ENCODE measurements around the gene SVOP.
"Not testable (repeated sequence)": the region's sequence is repeated elsewhere in the genome, so short reads cannot be mapped to it uniquely, and the experiment has no call there.

SVOP gene

DNA sequence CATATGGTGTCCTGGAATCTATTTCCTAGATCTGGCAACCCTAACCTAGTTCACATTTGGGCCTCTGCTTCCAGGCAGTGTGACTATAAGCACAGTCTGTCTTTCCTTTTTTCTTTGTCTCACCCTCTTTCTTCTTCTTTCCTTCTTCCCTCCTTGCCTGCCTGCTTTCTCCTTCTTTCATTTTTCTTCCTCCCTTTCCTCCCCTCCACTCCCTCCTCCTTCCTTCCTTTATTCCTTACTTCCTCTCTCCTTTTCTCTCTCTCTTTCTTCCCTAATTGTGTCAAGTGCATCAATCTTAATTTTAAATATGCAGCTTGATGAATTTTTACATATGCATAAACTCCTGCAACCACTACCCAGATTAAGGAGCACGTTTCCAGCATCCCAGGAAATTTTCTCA lies 145.6 kb downstream of the SVOP start:
- TF ChIP-seq, protein P1, sequence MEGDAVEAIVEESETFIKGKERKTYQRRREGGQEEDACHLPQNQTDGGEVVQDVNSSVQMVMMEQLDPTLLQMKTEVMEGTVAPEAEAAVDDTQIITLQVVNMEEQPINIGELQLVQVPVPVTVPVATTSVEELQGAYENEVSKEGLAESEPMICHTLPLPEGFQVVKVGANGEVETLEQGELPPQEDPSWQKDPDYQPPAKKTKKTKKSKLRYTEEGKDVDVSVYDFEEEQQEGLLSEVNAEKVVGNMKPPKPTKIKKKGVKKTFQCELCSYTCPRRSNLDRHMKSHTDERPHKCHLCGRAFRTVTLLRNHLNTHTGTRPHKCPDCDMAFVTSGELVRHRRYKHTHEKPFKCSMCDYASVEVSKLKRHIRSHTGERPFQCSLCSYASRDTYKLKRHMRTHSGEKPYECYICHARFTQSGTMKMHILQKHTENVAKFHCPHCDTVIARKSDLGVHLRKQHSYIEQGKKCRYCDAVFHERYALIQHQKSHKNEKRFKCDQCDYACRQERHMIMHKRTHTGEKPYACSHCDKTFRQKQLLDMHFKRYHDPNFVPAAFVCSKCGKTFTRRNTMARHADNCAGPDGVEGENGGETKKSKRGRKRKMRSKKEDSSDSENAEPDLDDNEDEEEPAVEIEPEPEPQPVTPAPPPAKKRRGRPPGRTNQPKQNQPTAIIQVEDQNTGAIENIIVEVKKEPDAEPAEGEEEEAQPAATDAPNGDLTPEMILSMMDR (IDR thresholded peaks at IDR 0.05; ENCODE audit: low read depth, low read length): no peak
- TF ChIP-seq EZH2phosphoT487 (IDR thresholded peaks at IDR 0.05; ENCODE audit: low read depth): no peak
- Histone ChIP-seq H3K4me3 (ENCODE audit: low read length) (no peak overlapping the region), H3K36me3 (replicated peaks; ENCODE audit: low read depth, low read length) (no peaks in the 10 kb centered on the region), H3K4me2 (ENCODE audit: low read length) (no peak overlapping the region), H2AFZ (ENCODE audit: low read depth, low read length) (no peak overlapping the region), H4K20me1 (ENCODE audit: insufficient read depth, low read length) (no peaks in the 10 kb centered on the region), H3K27ac (ENCODE audit: low read length) (no peak overlapping the region), H3K27me3 (ENCODE audit: low read depth, low read length) (peaks cover 14% of the 10 kb centered on the region), H3K9ac (ENCODE audit: low read length) (no peak overlapping the region), H3K79me2 (ENCODE audit: low read length) (no peaks in the 10 kb centered on the region), H3K9me3 (ENCODE audit: insufficient read depth, low read length) (no peaks in the 10 kb centered on the region), H3K4me1 (ENCODE audit: low read length) (no peaks in the 10 kb centered on the region)

DNA sequence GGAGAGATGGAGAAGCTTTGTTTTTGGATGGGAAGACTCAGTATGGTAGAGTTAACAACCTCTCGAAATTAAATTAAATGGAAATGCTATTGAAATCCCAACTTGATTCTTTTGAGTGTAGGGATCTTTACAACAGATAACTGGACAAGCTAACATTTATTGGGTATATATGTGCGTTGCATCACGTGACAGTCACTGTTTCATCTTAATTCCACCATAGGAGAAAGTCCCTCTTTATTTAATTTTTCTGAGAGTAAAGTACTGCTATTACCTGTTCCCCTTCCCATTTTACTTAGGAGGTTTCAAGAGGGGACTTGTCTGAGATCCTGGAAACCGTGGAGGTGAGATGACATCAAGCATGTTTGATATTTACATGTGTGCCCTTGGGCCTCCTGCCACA lies 152.1 kb downstream of the SVOP start:
- Histone ChIP-seq H2AFZ (ENCODE audit: low read depth, low read length) (no peak overlapping the region), H3K9ac (ENCODE audit: low read length) (no peak overlapping the region), H4K20me1 (ENCODE audit: insufficient read depth, low read length) (no peaks in the 10 kb centered on the region), H3K36me3 (replicated peaks; ENCODE audit: low read depth, low read length) (no peaks in the 10 kb centered on the region), H3K27me3 (ENCODE audit: low read depth, low read length) (no peaks in the 10 kb centered on the region), H3K4me1 (ENCODE audit: low read length) (no peaks in the 10 kb centered on the region), H3K79me2 (ENCODE audit: low read length) (no peaks in the 10 kb centered on the region), H3K4me2 (ENCODE audit: low read length) (no peak overlapping the region), H3K9me3 (ENCODE audit: insufficient read depth, low read length) (no peaks in the 10 kb centered on the region), H3K27ac (ENCODE audit: low read length) (no peak overlapping the region), H3K4me3 (ENCODE audit: low read length) (no peak overlapping the region)
- TF ChIP-seq, protein P1 (IDR thresholded peaks at IDR 0.05; ENCODE audit: low read depth, low read length): no peak
- TF ChIP-seq EZH2phosphoT487 (IDR thresholded peaks at IDR 0.05; ENCODE audit: low read depth): no peak

DNA sequence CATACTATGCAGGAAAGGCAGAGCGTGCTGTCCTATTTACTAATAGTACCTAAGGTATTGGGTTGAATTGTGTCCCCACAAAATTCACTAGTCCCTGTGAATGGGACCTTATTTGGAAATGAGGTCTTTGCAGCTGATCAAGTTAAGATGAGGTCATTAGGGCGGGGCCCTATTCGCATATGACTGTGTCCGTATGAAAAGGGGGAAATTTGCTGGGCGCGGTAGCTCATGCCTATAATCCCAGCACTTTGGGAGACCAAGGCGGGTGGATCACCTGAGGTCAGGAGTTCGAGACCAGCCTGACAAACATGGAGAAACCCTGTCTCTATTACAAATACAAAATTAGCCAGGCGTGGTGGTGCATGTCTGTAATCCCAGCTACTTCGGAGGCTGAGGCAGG lies 154.8 kb downstream of the SVOP start:
- peaks cover 17% of the 10 kb centered on the region for H3K4me1 ChIP-seq (ENCODE audit: low read length)
- H3K9me3 ChIP-seq (ENCODE audit: insufficient read depth, low read length); H3K27ac ChIP-seq (ENCODE audit: low read length); H3K9ac ChIP-seq (ENCODE audit: low read length); H3K27me3 ChIP-seq (ENCODE audit: low read depth, low read length); H3K36me3 ChIP-seq (replicated peaks; ENCODE audit: low read depth, low read length); H3K4me2 ChIP-seq (ENCODE audit: low read length); H2AFZ ChIP-seq (ENCODE audit: low read depth, low read length); H3K79me2 ChIP-seq (ENCODE audit: low read length); H3K4me3 ChIP-seq (ENCODE audit: low read length); H4K20me1 ChIP-seq (ENCODE audit: insufficient read depth, low read length): not testable (repeated sequence)

DNA sequence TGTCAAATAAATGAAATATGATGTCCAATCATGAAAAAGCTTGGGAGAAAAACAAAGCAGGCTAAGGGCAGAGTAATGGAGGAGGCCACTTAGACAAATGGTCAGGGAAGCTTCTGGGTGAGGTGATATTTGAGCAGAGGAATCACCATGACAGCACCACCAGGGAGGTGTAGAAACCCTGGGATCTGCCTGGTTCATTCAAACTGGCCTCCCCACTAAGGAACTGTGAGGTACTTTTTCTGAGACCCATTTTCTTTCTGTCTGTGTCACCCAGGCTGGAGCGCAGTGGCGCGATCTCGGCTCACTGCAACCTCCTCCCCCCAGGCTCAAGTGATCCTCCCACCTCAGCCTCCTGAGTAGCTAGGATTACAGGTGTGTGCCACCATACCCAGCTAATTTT lies 155.7 kb downstream of the SVOP start:
- H3K9ac ChIP-seq (ENCODE audit: low read length): no peak overlapping the region
- H3K4me2 ChIP-seq (ENCODE audit: low read length): no peak overlapping the region
- H4K20me1 ChIP-seq (ENCODE audit: insufficient read depth, low read length): no peaks in the 10 kb centered on the region
- no peaks in the 10 kb centered on the region for H3K27me3 ChIP-seq (ENCODE audit: low read depth, low read length)
- H3K36me3 ChIP-seq (replicated peaks; ENCODE audit: low read depth, low read length): no peaks in the 10 kb centered on the region
- H3K27ac ChIP-seq (ENCODE audit: low read length): no peak overlapping the region
- no peak for TF ChIP-seq EZH2phosphoT487 (IDR thresholded peaks at IDR 0.05; ENCODE audit: low read depth)
- TF ChIP-seq, protein P1 (IDR thresholded peaks at IDR 0.05; ENCODE audit: low read depth, low read length): no peak
- H3K79me2 ChIP-seq (ENCODE audit: low read length): no peaks in the 10 kb centered on the region
- H3K9me3 ChIP-seq (ENCODE audit: insufficient read depth, low read length): no peaks in the 10 kb centered on the region
- H3K4me3 ChIP-seq (ENCODE audit: low read length): no peak overlapping the region
- no peak overlapping the region for H2AFZ ChIP-seq (ENCODE audit: low read depth, low read length)
- peaks cover 26% of the 10 kb centered on the region for H3K4me1 ChIP-seq (ENCODE audit: low read length)

DNA sequence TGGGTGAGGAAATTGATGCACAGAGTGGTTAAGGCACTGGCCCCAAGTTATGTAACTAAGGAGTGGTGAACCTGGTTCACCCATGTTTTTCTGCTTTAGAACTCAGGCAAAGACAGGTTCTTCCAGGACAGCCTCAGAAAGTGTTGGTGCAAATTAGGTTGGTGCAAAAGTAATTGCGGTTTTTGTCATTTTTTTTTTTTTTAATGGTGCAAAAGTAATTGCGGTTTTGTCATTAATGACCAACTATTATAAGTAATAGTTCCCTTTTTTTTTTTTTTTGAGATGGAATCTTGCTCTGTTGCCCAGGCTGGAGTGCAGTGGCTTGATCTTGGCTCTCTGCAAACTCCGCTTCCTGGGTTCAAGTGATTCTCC lies 158.3 kb downstream of the SVOP start:
- peak overlapping the region; percentile 10 for H3K4me2 ChIP-seq (ENCODE audit: low read length)
- TF ChIP-seq EZH2phosphoT487 (IDR thresholded peaks at IDR 0.05; ENCODE audit: low read depth): no peak
- TF ChIP-seq, protein P1 (IDR thresholded peaks at IDR 0.05; ENCODE audit: low read depth, low read length): no peak
- no peaks in the 10 kb centered on the region for H3K36me3 ChIP-seq (replicated peaks; ENCODE audit: low read depth, low read length)
- peaks cover 44% of the 10 kb centered on the region for H3K4me1 ChIP-seq (ENCODE audit: low read length)
- no peaks in the 10 kb centered on the region for H3K9me3 ChIP-seq (ENCODE audit: insufficient read depth, low read length)
- H3K79me2 ChIP-seq (ENCODE audit: low read length): no peaks in the 10 kb centered on the region
- H2AFZ ChIP-seq (ENCODE audit: low read depth, low read length): no peak overlapping the region
- H4K20me1 ChIP-seq (ENCODE audit: insufficient read depth, low read length): no peaks in the 10 kb centered on the region
- no peak overlapping the region for H3K4me3 ChIP-seq (ENCODE audit: low read length)
- H3K27ac ChIP-seq (ENCODE audit: low read length): peak overlapping the region; percentile 55
- peaks cover 14% of the 10 kb centered on the region for H3K27me3 ChIP-seq (ENCODE audit: low read depth, low read length)
- H3K9ac ChIP-seq (ENCODE audit: low read length): peak overlapping the region; percentile 18; the same call in 1 of the 2 replicates
